Calu3 (cell line): Measurements from ENCODE around the gene GOLGB1. TPM values are rescaled to one million over a fixed set of nuclear protein-coding genes. Genes with fewer than 3 reads are reported as not detected.

Source experiments
- BruUV-seq: library from RNA; stranded (reverse); fragments of 400-500 nt; replicated peaks from 2 replicates; lab custom pipeline; 2021; lab: Mats Ljungman, UMichigan
- CTCF ChIA-PET: fragments of 300-600 bp; sonication (Branson Sonifier 250); formaldehyde crosslinking; loops from one replicate; lab custom pipeline; 2022; ENCODE audit warnings: antibody characterized with exemption; lab: Charles Lee
- DNase-seq: peaks from one replicate; pipeline ENCODE4 v3.0.0; 2022
- H3K27ac Mint-ChIP-seq: one replicate; pipeline ENCODE4 v1.8.0; 2022; ENCODE audit warnings: mixed read lengths; ENCODE audit not compliant: unreplicated experiment
- H3K27me3 Mint-ChIP-seq: one replicate; pipeline ENCODE4 v1.8.0; 2022; ENCODE audit warnings: mixed read lengths; ENCODE audit not compliant: unreplicated experiment
- H3K36me3 Mint-ChIP-seq: one replicate; pipeline ENCODE4 v1.8.0; 2022; ENCODE audit warnings: mild to moderate bottlenecking, moderate library complexity, mixed read lengths; ENCODE audit not compliant: insufficient read depth, unreplicated experiment
- H3K4me1 Mint-ChIP-seq: one replicate; pipeline ENCODE4 v1.8.0; 2022; ENCODE audit warnings: mild to moderate bottlenecking, low read depth, mixed read lengths; ENCODE audit not compliant: unreplicated experiment
- H3K4me3 Mint-ChIP-seq: one replicate; pipeline ENCODE4 v1.8.0; 2022; ENCODE audit warnings: mild to moderate bottlenecking, low read depth, moderate library complexity, mixed read lengths; ENCODE audit not compliant: unreplicated experiment
- H3K9me3 Mint-ChIP-seq: one replicate; pipeline ENCODE4 v1.8.0; 2022; ENCODE audit warnings: low read depth, mixed read lengths; ENCODE audit not compliant: unreplicated experiment
- intact Hi-C: fragments of 100-400 bp; cut with micrococcal nuclease; formaldehyde crosslinking; loops from one replicate; pipeline ENCODE4 v1.10.0; 2022; ENCODE audit not compliant: unreplicated experiment
- total RNA-seq: library from RNA; stranded (reverse); gene quantifications from 2 replicates; pipeline ENCODE4 v1.2.3, GENCODE V29; 2022
- TF ChIP-seq, protein P1 (sequence below): fragments of 200-600 bp; IDR thresholded peaks from one replicate; pipeline ENCODE4 v1.8.0; 2022; ENCODE audit warnings: antibody characterized with exemption; ENCODE audit not compliant: unreplicated experiment

Gene GOLGB1
- total RNA-seq, 1 experiment from 2014 or later: 42.8 TPM

- no peak for DNase-seq
- intact Hi-C loops: no loop called here
- Mint-ChIP-seq H3K4me1 (no peaks in the 10 kb centered on the region), H3K27ac (no peak overlapping the region), H3K36me3 (peaks cover 21% of the 10 kb centered on the region), H3K27me3 (no peaks in the 10 kb centered on the region), H3K4me3 (no peak overlapping the region), H3K9me3 (no peaks in the 10 kb centered on the region)
- no TSS peak for BruUV-seq
- TF ChIP-seq, protein P1, sequence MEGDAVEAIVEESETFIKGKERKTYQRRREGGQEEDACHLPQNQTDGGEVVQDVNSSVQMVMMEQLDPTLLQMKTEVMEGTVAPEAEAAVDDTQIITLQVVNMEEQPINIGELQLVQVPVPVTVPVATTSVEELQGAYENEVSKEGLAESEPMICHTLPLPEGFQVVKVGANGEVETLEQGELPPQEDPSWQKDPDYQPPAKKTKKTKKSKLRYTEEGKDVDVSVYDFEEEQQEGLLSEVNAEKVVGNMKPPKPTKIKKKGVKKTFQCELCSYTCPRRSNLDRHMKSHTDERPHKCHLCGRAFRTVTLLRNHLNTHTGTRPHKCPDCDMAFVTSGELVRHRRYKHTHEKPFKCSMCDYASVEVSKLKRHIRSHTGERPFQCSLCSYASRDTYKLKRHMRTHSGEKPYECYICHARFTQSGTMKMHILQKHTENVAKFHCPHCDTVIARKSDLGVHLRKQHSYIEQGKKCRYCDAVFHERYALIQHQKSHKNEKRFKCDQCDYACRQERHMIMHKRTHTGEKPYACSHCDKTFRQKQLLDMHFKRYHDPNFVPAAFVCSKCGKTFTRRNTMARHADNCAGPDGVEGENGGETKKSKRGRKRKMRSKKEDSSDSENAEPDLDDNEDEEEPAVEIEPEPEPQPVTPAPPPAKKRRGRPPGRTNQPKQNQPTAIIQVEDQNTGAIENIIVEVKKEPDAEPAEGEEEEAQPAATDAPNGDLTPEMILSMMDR: no peak
- CTCF ChIA-PET: no interaction called here
These were observed 30.1 kb downstream of the GOLGB1 start for GRCh38 chr3:121719423-121719822.

- Mint-ChIP-seq H3K27ac (no peak overlapping the region), H3K27me3 (no peaks in the 10 kb centered on the region), H3K4me3 (no peak overlapping the region), H3K36me3 (peaks cover 21% of the 10 kb centered on the region), H3K4me1 (no peaks in the 10 kb centered on the region), H3K9me3 (no peaks in the 10 kb centered on the region)
- intact Hi-C loops: no loop called here
- no peak for DNase-seq
- BruUV-seq: no TSS peak
- TF ChIP-seq, protein P1: no peak
- CTCF ChIA-PET: no interaction called here
These were observed 31.2 kb downstream of the GOLGB1 start for GRCh38 chr3:121718205-121718846.

GRCh38 chr3:121710347-121710746 lies 39.2 kb downstream of the GOLGB1 start:
- BruUV-seq: no TSS peak
- intact Hi-C loops: no loop called here
- TF ChIP-seq, protein P1: no peak
- H3K27ac Mint-ChIP-seq: no peak overlapping the region
- H3K4me1 Mint-ChIP-seq: no peaks in the 10 kb centered on the region
- no peak overlapping the region for H3K4me3 Mint-ChIP-seq
- no peaks in the 10 kb centered on the region for H3K27me3 Mint-ChIP-seq
- peaks cover 8% of the 10 kb centered on the region for H3K36me3 Mint-ChIP-seq
- H3K9me3 Mint-ChIP-seq: no peaks in the 10 kb centered on the region
- DNase-seq: no peak
- CTCF ChIA-PET: no interaction called here

DNA sequence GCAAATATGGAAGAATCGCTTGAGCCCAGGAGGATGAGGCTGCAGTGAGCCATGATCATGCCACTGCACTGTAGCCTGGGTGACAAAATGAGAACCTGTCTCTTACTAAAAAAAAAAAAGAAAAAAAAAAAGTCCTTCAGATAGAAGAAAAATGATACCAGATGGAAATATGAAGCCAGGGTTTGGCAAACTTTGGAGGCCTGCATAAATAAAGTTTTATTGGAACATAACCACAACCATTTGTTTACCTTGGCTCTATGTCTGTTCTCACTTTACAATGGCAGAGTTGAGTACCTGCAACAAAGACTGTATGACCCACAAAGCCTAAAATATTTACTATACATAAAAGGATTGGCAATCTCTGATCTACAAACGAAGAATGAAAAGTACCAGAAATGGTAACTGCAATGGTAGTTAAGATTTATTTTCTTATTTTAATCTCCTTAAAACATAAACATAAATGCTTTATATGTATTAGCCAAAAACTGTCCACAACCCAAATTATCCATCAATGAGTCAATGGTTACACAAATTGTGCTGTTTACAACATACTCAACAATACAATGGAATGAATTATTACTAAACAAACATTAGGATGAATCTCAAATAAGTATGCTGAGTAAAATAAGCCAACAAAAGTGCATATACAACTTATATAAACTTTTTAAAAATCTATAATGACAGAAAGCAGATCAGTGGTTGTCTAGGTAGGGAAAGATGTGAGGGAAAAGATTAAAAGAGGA lies 41.8 kb downstream of the GOLGB1 start:
- Mint-ChIP-seq H3K27ac (no peak overlapping the region), H3K9me3 (no peaks in the 10 kb centered on the region), H3K4me1 (no peaks in the 10 kb centered on the region), H3K4me3 (no peak overlapping the region), H3K36me3 (peaks cover 3% of the 10 kb centered on the region), H3K27me3 (no peaks in the 10 kb centered on the region)
- no TSS peak for BruUV-seq
- intact Hi-C loops: no loop called here
- DNase-seq: no peak
- CTCF ChIA-PET: no interaction called here
- TF ChIP-seq, protein P1: no peak
